PC-9 (cell line): ENCODE data around the gene GSE1. TPM values are rescaled to one million over a fixed set of nuclear protein-coding genes. Genes with fewer than 3 reads are reported as not detected.

Experiments used
- BruUV-seq: library from RNA; stranded (reverse); fragments of 400-500 nt; replicated peaks from 2 replicates; lab custom pipeline; 2021; lab: Mats Ljungman, UMichigan
- CTCF ChIA-PET: fragments of 300-600 bp; sonication (Branson Sonifier 250); formaldehyde crosslinking; loops from one replicate; lab custom pipeline; 2022; ENCODE audit warnings: antibody characterized with exemption; lab: Charles Lee
- POLR2A ChIA-PET: fragments of 300-600 bp; sonication (Branson Sonifier 250); formaldehyde crosslinking; loops from one replicate; lab custom pipeline; 2022; ENCODE audit warnings: antibody characterized with exemption; ENCODE audit not compliant: unreplicated experiment; lab: Charles Lee
- DNase-seq, 2 experiments: peaks; one replicate each; pipeline versions ENCODE4 v3.0.0 to v3.0.0-alpha.2; 2015 to 2022; ENCODE audit warnings: mixed read lengths in 1 of 2
- H2AFZ ChIP-seq: fragments of 200-600 bp; sonication (generic); 2 replicates; pipeline ENCODE4 v1.8.1; 2017; ENCODE audit warnings: antibody characterized with exemption
- H3F3A ChIP-seq: fragments of 200-600 bp; sonication (generic); 2 replicates; pipeline ENCODE4 v1.8.1; 2017; ENCODE audit warnings: antibody characterized with exemption, mild to moderate bottlenecking, low read depth; ENCODE audit not compliant: insufficient read depth
- H3K27ac ChIP-seq: fragments of 200-600 bp; sonication (generic); 2 replicates; pipeline ENCODE4 v1.6.1; 2016; ENCODE audit warnings: mixed run types
- H3K27me3 ChIP-seq: fragments of 200-600 bp; sonication (generic); 2 replicates; pipeline ENCODE4 v1.6.1; 2016; ENCODE audit warnings: low read depth, mixed run types; ENCODE audit not compliant: insufficient read depth
- H3K36me3 ChIP-seq: fragments of 200-600 bp; sonication (generic); 2 replicates; pipeline ENCODE4 v1.6.1; 2016; ENCODE audit warnings: low read depth, mixed run types
- H3K4me1 ChIP-seq: fragments of 200-600 bp; sonication (generic); replicated peaks from 2 replicates; pipeline ENCODE4 v1.6.1; 2016; ENCODE audit warnings: mixed run types; ENCODE audit not compliant: insufficient read depth
- H3K4me2 ChIP-seq: fragments of 200-600 bp; sonication (generic); 2 replicates; pipeline ENCODE4 v1.6.1; 2017; ENCODE audit warnings: mixed run types
- H3K4me3 ChIP-seq: fragments of 200-600 bp; sonication (generic); 2 replicates; pipeline ENCODE4 v1.6.1; 2016; ENCODE audit warnings: mixed run types
- H3K79me2 ChIP-seq: fragments of 200-600 bp; sonication (generic); 2 replicates; pipeline ENCODE4 v1.6.1; 2017; ENCODE audit warnings: low read depth, mixed run types
- H3K9me2 ChIP-seq: fragments of 200-600 bp; sonication (generic); 2 replicates; pipeline ENCODE4 v1.8.1; 2017; ENCODE audit warnings: mild to moderate bottlenecking; ENCODE audit not compliant: insufficient read depth
- H3K9me3 ChIP-seq: fragments of 200-600 bp; sonication (generic); 2 replicates; pipeline ENCODE4 v1.8.1; 2016; ENCODE audit warnings: low read depth; ENCODE audit not compliant: insufficient read depth
- H4K20me1 ChIP-seq: fragments of 200-600 bp; sonication (generic); 2 replicates; pipeline ENCODE4 v1.8.1; 2017; ENCODE audit not compliant: insufficient read depth
- EZH2 ChIP-seq: fragments of 200-600 bp; sonication (generic); IDR thresholded peaks from 2 replicates; pipeline ENCODE4 v1.8.0; 2017; ENCODE audit warnings: antibody characterized with exemption, low read depth
- intact Hi-C: fragments of 100-400 bp; cut with micrococcal nuclease; formaldehyde crosslinking; loops from one replicate; pipeline ENCODE4 v1.10.0; 2022; ENCODE audit not compliant: unreplicated experiment
- total RNA-seq: library from RNA; stranded (reverse); gene quantifications from 2 replicates; pipeline ENCODE4 v1.2.3, GENCODE V29; 2021
- TF ChIP-seq, protein P1 (sequence below): fragments of 200-600 bp; sonication (generic); conservative IDR thresholded peaks from 2 replicates; pipeline ENCODE4 v1.6.1; 2017; ENCODE audit warnings: mixed run types, antibody characterized with exemption, mild to moderate bottlenecking, moderate library complexity

The GSE1 gene
- total RNA-seq, 1 experiment from 2014 or later: 83.5 TPM

DNA sequence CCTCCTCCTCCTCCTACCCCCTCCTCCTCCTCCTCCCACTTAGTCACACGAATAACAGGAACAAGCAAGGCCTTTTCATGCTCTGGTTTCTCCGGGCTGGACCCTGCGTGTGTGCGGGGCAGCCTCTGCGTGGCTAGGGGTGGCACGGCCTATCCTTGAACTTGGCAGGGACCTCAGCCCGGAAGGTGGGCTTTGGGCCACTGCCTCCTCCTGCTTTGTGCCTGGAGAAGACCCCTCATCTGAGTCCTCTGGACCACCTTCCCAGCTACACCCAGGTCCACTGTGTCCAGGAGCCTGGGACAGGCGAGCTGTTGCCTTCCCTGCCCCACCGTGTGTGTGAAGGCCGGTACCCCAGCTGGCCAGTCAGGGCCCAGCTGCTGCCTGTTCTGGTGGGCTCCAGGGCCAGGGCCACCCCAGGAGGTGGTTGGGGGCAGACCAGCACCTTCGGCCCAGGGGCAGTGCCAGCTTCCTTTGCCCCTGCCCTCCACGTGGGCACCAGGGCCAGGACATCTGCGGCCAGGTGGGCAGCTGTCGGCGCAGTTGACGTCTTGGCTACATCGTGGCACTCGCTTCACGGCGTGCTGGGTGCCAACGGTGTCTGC lies 40.3 kb downstream of the GSE1 start:
- ChIA-PET CTCF (no interaction called here), POLR2A (no interaction called here)
- Histone ChIP-seq H3K36me3 (peaks cover 8% of the 10 kb centered on the region), H3K79me2 (peaks cover 8% of the 10 kb centered on the region; the same call in 1 of the 2 replicates), H3K4me3 (no peak overlapping the region), H3F3A (peaks cover 21% of the 10 kb centered on the region; the same call in 1 of the 2 replicates), H4K20me1 (peaks cover 73% of the 10 kb centered on the region), H3K27me3 (no peaks in the 10 kb centered on the region), H3K9me3 (no peaks in the 10 kb centered on the region), H2AFZ (no peak overlapping the region), H3K4me1 (no peaks in the 10 kb centered on the region), H3K4me2 (no peak overlapping the region), H3K9me2 (no peaks in the 10 kb centered on the region), H3K27ac (no peak overlapping the region)
- no peak for DNase-seq
- BruUV-seq: no TSS peak
- intact Hi-C loops: no loop called here
- TF ChIP-seq EZH2: no peak
- TF ChIP-seq, protein P1, sequence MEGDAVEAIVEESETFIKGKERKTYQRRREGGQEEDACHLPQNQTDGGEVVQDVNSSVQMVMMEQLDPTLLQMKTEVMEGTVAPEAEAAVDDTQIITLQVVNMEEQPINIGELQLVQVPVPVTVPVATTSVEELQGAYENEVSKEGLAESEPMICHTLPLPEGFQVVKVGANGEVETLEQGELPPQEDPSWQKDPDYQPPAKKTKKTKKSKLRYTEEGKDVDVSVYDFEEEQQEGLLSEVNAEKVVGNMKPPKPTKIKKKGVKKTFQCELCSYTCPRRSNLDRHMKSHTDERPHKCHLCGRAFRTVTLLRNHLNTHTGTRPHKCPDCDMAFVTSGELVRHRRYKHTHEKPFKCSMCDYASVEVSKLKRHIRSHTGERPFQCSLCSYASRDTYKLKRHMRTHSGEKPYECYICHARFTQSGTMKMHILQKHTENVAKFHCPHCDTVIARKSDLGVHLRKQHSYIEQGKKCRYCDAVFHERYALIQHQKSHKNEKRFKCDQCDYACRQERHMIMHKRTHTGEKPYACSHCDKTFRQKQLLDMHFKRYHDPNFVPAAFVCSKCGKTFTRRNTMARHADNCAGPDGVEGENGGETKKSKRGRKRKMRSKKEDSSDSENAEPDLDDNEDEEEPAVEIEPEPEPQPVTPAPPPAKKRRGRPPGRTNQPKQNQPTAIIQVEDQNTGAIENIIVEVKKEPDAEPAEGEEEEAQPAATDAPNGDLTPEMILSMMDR: no peak

DNA sequence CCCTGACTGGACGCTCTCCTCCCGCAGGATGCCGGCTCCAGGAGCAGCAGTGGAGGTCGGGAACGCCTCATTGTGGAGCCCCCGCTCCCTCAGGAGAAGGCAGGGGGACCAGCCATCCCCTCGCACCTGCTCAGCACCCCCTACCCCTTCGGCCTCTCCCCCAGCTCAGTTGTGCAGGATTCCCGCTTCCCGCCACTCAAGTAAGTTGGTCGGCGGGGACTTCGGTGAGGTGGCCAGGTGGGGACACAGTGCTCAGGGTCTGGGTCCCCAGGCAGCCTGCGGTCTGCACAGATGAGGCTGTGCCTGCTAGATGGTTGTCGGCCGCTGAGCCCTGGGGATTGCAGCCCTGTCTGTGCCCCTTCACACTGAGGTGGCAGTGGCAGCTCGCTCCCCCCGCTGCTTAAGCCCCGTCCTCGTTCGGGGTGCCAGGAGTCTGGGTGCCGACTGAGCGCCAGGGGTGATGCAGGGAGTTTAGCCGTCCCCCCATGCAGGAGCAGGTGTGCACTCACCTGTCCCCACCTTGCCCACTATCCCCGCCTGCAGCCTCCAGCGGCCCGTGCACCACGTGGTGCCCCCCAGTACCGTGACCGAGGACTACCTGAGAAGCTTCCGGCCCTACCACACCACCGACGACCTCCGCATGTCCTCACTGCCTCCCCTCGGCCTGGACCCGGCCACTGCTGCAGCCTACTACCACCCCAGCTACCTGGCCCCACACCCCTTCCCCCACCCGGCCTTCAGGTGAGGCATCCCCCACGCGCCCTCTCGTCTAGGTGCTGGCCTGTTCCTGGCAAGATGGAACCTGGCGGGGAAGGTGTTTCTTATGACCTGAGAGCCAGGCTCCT lies 41.4 kb downstream of the GSE1 start:
- no peaks in the 10 kb centered on the region for H3K4me1 ChIP-seq
- no TSS peak for BruUV-seq
- DNase-seq: no peak
- H3K4me2 ChIP-seq: no peak overlapping the region
- no peaks in the 10 kb centered on the region for H3K27me3 ChIP-seq
- ChIA-PET CTCF (no interaction called here), POLR2A (interaction anchor here (0.7 kb wide), 1 partner anchor 57 kb away, joined by 6 read pairs; no protein-coding TSS in a partner anchor)
- no peaks in the 10 kb centered on the region for H3K9me3 ChIP-seq
- H4K20me1 ChIP-seq: peaks cover 66% of the 10 kb centered on the region
- intact Hi-C loops: no loop called here
- no peak overlapping the region for H3K27ac ChIP-seq
- H3K36me3 ChIP-seq: peaks cover 8% of the 10 kb centered on the region
- TF ChIP-seq, protein P1: no peak
- no peak for TF ChIP-seq EZH2
- H3K79me2 ChIP-seq: 0 out of 2 replicates have a peak, but pooled peaks cover 7% of the 10 kb centered on the region
- H3K4me3 ChIP-seq: no peak overlapping the region
- H3F3A ChIP-seq: peaks cover 24% of the 10 kb centered on the region; the same call in 1 of the 2 replicates
- H2AFZ ChIP-seq: no peak overlapping the region
- no peaks in the 10 kb centered on the region for H3K9me2 ChIP-seq

DNA sequence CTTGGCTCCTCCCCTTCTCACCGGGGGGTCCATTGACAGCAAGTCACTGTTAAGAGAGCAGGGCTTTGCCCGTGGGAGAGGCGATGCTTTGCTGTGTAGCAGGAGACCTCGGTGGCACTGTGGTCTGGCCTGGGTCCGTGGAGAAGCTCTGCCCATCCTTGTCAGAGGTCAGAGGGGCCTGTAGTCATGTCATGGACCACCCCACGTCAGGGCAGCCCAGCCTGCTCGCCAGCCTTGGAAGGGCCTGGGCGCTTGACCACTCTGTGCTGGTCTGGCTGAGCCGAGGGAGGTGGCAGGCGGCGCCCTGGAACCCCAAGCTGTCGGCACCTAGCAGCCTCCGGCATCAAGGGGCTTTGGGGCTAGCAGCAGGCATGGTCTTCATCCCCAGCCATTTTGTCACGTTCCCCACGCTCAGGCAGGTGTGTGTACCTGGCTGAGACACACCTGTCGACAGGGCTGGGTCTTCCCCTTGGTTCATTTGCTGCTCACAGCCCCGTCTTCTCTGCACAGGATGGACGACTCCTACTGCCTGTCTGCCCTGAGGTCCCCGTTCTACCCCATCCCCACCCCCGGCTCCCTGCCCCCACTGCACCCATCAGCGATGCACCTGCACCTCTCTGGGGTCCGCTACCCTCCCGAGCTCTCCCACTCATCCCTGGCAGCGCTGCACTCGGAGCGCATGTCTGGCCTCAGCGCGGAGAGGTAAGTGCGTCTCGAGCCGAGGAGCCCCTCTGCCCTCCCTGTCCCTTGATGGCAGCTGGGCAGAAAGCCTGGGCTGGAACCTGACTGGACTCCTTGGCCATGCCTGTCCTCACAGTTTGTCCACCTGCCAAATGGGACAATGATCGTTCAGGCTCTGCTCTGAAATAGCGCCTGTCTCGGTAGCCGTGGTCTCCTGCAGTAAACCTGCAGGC lies 42.4 kb downstream of the GSE1 start:
- ChIA-PET CTCF (no interaction called here), POLR2A (interaction anchor here (0.5 to 0.7 kb wide), 2 partner anchors 404 to 639 kb away, joined by 3 to 5 read pairs; no protein-coding TSS in a partner anchor)
- H3K27me3 ChIP-seq: no peaks in the 10 kb centered on the region
- H3K9me3 ChIP-seq: no peaks in the 10 kb centered on the region
- H3K4me1 ChIP-seq: no peaks in the 10 kb centered on the region
- 0 out of 2 replicates have a peak, but pooled peaks cover 7% of the 10 kb centered on the region for H3K79me2 ChIP-seq
- H3K36me3 ChIP-seq: peaks cover 8% of the 10 kb centered on the region
- H4K20me1 ChIP-seq: peaks cover 66% of the 10 kb centered on the region
- no TSS peak for BruUV-seq
- H3K27ac ChIP-seq: no peak overlapping the region
- TF ChIP-seq EZH2: no peak
- TF ChIP-seq, protein P1: no peak
- no peak for DNase-seq
- no peak overlapping the region for H2AFZ ChIP-seq
- H3K9me2 ChIP-seq: no peaks in the 10 kb centered on the region
- H3K4me2 ChIP-seq: no peak overlapping the region
- peaks cover 29% of the 10 kb centered on the region; the same call in 1 of the 2 replicates for H3F3A ChIP-seq
- intact Hi-C loops: no loop called here
- no peak overlapping the region for H3K4me3 ChIP-seq
